ENCODE measurements around the gene CHMP4A.
"Not testable (repeated sequence)": the region's sequence is repeated elsewhere in the genome, so short reads cannot be mapped to it uniquely, and the experiment has no call there.

CHMP4A gene

DNA sequence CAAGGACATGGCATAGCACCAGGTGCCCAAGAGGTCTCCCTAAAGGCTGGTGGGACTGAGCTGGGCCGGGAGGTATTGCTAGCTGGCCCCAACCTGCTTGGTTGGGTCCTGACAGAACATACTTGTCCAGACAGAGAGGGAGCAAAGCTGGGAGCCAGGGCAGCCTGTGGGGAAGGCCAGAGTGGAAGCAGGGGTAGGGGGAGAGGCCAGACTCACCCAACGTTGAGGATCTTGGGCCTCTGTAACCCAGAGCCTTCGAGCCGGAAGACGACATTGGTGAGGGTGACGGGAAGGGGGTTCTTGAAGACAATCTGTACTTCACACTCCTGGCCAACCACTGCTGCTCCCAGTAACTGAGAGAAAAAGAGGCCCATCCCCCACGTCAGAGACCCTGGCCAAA lies 40.6 kb upstream of the CHMP4A start:
- no peak overlapping the region for H3K4me3 ChIP-seq (ENCODE audit: low read depth, low read length)
- TF ChIP-seq, protein P1, sequence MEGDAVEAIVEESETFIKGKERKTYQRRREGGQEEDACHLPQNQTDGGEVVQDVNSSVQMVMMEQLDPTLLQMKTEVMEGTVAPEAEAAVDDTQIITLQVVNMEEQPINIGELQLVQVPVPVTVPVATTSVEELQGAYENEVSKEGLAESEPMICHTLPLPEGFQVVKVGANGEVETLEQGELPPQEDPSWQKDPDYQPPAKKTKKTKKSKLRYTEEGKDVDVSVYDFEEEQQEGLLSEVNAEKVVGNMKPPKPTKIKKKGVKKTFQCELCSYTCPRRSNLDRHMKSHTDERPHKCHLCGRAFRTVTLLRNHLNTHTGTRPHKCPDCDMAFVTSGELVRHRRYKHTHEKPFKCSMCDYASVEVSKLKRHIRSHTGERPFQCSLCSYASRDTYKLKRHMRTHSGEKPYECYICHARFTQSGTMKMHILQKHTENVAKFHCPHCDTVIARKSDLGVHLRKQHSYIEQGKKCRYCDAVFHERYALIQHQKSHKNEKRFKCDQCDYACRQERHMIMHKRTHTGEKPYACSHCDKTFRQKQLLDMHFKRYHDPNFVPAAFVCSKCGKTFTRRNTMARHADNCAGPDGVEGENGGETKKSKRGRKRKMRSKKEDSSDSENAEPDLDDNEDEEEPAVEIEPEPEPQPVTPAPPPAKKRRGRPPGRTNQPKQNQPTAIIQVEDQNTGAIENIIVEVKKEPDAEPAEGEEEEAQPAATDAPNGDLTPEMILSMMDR (IDR thresholded peaks at IDR 0.05; ENCODE audit: low read depth, low read length) = no peak

GRCh38 chr14:24252289-24253124 lies 39.2 kb upstream of the CHMP4A start:
- H3K4me3 ChIP-seq (ENCODE audit: low read depth, low read length) = no peak overlapping the region
- TF ChIP-seq, protein P1 (IDR thresholded peaks at IDR 0.05; ENCODE audit: low read depth, low read length) = no peak

DNA sequence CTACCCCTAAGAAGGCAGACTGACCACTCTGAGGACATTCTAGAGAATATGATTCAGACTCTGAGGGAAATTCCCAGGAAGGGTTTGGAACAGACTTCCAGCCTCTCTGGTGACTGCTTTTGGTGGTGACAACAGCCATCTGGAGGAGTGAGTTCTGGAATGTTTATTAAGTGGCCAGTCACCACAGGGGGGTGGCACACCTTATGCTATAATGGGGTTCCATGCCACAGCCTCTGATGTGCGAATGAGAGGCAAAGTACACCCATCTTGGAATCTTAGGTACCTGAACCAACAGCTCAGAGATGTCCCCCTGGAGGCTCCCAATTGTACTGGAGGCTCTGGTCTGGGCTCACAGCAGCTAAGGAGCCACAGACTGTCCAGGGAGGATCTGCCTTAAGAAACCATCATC lies 38.6 kb upstream of the CHMP4A start:
- H3K4me3 ChIP-seq (ENCODE audit: low read depth, low read length) = no peak overlapping the region
- TF ChIP-seq, protein P1 (IDR thresholded peaks at IDR 0.05; ENCODE audit: low read depth, low read length) = no peak

GRCh38 chr14:24250354-24250753 lies 37.1 kb upstream of the CHMP4A start:
- H3K4me3 ChIP-seq (ENCODE audit: low read depth, low read length) = no peak overlapping the region
- TF ChIP-seq, protein P1 (IDR thresholded peaks at IDR 0.05; ENCODE audit: low read depth, low read length) = no peak

DNA sequence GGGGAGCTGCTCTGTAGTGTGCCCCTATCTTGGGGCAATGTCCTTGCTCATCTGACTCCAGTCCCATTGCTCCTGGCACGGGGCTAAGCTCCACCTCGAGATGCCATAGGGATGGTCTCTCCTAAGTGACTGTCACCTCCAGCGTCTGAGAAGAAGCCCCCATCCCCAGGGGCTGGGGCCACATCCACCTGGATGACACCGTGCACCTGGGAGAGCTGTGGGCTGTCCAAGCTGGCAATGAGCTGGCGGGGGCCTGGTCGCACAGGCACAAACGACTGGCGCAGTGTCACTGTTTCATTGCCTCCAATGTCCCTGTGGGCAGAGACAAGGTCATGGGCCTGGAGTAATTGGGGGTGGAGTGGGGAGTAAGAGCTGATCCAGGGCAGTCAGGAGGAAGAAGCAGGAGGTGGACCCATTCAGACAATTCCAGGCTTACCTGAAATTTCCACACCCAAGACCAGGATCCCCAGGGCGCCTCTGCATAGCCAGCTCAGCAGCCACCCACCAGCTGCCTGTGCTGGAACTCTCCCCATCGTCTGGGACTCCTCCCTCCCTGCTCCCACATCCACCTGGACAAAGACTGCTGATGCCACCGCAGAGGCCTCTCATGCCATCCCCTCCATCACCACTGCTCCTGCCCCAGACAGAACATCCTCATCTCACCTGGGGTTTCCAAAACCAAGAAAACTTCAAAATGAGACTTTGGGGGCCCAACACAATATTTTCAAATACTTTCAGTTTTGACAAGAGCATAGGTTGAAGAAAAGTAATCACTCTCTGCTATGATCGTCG lies 36.1 kb upstream of the CHMP4A start:
- H3K4me3 ChIP-seq (ENCODE audit: low read depth, low read length) = no peak overlapping the region
- TF ChIP-seq, protein P1 (IDR thresholded peaks at IDR 0.05; ENCODE audit: low read depth, low read length) = no peak

GRCh38 chr14:24247422-24247821 lies 34.1 kb upstream of the CHMP4A start:
- no peak overlapping the region for H3K4me3 ChIP-seq (ENCODE audit: low read depth, low read length)
- TF ChIP-seq, protein P1 (IDR thresholded peaks at IDR 0.05; ENCODE audit: low read depth, low read length) = no peak

DNA sequence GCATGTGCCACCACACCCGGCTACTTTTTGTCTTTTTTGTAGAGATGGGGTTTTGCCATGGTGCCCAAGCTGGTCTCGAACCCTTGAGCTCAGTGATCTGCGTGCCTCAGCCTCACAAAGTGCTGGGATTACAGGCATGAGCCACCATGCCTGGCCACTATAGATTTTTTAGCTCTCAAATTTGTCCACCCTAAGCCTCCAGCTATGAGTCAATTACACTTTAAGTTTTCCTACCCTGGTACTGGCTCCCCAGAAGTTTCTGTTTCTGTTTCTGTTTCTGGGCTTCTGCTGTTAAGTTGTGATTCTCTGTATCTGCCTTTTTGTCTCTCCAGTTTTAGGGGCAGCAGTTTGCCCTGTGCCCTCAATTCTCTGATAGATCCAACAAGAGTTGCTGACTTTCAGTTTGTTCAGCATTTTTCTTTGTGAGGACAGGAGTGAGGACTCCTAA lies 33.5 kb upstream of the CHMP4A start:
- TF ChIP-seq, protein P1 (IDR thresholded peaks at IDR 0.05; ENCODE audit: low read depth, low read length) = no peak
- H3K4me3 ChIP-seq (ENCODE audit: low read depth, low read length) = no peak overlapping the region

DNA sequence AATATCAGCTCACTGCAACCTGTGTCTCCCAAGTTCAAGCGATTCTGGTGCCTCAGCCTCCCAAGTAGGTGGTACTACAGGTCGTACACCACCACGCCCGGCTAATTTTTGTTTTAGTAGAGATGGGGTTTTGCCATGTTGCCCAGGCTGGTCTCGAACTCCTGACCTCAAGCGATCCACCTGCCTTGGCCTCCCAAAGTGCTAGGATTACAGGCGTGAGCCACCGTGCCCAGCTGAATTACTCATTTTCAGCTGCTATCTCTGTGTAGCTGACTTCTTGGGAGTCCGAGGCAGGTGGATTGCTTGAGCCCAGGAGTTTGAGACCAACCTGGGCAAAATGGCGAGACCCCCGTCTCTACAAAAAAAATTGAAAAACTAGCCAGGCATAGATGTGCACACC lies 32.1 kb upstream of the CHMP4A start:
- H3K4me3 ChIP-seq (ENCODE audit: low read depth, low read length) = not testable (repeated sequence)

All from WI38 (cell line).